ENCODE data around the gene DNA2.
"Not testable (repeated sequence)": the region's sequence is repeated elsewhere in the genome, so short reads cannot be mapped to it uniquely, and the experiment has no call there.

DNA2 gene, protein sequence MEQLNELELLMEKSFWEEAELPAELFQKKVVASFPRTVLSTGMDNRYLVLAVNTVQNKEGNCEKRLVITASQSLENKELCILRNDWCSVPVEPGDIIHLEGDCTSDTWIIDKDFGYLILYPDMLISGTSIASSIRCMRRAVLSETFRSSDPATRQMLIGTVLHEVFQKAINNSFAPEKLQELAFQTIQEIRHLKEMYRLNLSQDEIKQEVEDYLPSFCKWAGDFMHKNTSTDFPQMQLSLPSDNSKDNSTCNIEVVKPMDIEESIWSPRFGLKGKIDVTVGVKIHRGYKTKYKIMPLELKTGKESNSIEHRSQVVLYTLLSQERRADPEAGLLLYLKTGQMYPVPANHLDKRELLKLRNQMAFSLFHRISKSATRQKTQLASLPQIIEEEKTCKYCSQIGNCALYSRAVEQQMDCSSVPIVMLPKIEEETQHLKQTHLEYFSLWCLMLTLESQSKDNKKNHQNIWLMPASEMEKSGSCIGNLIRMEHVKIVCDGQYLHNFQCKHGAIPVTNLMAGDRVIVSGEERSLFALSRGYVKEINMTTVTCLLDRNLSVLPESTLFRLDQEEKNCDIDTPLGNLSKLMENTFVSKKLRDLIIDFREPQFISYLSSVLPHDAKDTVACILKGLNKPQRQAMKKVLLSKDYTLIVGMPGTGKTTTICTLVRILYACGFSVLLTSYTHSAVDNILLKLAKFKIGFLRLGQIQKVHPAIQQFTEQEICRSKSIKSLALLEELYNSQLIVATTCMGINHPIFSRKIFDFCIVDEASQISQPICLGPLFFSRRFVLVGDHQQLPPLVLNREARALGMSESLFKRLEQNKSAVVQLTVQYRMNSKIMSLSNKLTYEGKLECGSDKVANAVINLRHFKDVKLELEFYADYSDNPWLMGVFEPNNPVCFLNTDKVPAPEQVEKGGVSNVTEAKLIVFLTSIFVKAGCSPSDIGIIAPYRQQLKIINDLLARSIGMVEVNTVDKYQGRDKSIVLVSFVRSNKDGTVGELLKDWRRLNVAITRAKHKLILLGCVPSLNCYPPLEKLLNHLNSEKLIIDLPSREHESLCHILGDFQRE

DNA sequence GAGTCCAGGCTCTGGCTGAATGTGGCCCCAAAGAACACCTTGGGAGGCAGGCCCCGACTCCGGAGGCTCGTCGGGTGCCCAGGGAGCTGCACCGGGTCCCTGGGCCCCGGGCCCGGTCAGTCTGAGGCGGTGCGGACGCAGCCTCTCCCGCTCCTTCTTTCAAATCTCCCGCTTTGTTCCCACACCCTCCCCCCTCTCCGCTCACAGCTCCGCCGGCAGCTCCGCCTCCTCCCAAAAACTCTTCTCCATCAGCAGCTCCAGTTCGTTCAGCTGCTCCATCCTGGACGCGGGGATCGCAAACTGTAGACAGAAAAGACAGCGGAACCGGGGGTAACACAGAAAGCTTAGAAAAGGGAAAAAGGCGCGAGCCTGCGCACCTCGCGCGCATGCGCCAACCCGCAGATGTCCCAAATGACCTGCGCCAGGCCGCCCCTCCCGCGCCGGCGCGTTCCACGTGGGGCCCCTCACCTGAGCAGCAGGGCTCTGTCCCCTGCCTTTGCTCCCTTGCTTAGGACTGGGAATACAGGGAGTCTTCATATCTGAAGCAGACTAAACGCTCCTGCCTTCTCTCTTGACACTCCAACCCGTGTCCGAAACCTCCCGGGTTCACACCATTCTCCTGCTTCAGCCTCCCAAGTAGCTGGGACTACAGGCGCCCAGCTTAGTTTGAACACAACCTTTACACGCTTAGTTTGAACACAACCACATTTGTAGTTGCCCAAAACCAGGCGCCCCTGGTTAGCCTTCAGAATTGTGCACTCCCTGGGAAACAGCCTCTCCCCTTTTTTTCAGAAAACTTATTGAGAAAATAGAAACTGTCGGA, at the start of gene DNA2:
DNA2 (minus strand) TSS at position 388 of the 823 bp plus-strand sequence; CDS start at position 279, 109 bp downstream.
- DNase-seq = peak; percentile 76

DNA sequence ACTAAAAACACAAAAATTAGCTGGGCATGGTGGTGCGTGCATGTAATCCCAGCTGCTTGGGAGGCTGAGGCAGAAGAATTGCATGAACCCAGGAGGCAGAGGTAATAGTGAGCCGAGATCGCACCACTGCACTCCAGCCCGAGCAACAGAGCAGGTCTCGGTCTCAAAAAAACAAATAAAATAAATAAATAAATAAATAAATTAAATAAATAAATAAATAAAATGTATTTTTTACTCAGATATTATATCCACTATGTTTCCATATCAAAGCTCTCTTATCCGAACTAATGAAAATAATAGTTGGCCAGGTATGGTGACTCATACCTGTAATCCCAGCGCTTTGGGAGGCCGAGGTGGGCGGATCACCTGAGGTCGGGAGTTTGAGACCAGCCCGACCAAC, 46.8 kb upstream of the DNA2 start:
- DNase-seq = not testable (repeated sequence)

DNA sequence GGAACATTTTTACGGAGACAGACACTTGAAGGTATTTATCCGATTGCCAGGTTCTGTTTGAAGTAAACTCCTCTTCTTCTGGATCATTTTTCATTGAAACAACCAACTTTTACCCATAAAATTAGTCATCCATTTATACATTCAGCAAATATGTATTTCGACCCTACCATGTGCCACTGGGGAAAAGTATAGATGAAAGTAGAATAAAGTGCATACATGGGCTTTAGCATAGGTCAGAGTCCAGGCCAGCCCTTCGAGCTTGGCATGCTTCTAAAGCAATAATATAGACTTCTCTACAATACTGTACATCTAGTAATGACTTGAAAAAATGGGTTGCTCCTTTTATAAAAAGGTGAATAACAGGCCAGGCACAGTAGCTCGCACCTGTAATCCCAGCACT, 45.4 kb upstream of the DNA2 start:
- no peak for DNase-seq

DNA sequence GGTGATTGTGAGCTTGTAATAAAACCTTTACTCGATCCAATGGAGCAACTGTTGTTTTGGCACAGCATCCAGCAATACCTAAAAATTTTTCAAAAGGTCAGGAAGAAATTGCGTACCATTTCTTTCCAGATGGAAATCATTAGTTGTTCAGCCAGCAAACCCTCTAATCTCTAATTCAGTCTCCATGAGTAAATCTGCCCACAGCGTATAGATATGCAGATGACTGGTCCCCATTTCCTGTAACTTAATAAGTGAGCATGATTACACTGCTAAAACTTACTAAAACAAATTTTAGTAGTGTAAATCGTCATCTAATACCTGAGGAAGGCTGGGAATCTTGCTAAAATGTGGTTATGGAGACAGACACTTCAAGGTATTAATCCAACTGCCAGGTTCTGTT, 45.0 kb upstream of the DNA2 start:
- no peak for DNase-seq

DNA sequence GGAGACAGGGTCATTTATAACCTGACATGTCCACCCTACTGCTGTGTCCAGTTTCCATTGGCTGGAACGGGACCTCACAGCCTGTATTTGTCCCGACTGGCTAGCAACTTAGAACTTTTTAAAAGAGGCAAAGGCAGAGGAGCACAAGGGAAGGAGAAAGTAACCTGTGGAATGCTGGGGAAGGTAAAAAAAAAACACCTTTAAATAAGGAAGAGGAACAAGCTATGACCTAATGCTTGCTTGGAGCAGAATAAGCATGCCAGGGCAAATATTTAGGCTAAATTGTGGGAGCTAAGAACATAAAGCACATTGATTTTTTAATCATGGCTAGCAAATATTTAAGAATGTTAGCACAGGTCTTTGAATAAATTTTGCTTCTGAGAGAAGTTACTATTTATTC, 44.4 kb upstream of the DNA2 start:
- DNase-seq = not testable (repeated sequence)

DNA sequence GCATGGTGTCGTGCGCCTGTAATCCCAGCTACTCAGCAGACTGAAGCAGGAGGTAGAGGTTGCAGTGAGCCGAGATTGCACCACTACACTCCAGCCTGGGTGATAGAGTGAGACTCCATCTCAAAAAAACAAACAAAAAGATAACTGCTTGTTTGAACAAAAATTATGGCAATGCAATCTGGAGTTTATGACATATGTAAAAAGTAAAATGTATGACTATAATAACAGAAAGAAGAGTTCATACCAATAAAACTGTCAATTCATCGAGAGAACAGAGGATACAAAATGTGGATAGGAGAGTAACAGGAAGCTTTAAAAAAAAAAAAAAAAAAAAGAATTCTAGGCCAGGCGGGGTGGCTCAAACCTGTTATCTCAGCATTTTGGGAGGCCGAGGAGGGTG, 36.3 kb upstream of the DNA2 start:
- DNase-seq = no peak

DNA sequence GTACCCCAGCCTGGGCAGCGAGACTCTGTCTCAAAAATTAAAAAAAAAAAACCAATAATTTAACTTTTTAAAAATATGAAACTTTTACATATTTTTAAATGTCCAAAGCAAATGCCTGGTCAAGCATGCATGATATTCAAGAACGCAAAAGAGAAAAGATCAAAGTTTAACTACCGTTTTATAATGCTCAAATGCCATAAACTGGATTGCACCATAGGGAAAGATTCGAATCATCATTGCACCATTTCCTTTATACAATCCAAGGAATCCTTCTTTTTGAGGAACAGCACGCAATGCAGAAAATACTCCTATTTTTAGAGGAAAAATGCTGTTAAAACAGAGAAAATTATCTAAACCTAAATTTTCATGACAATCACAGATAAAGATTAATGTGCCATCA, 34.6 kb upstream of the DNA2 start:
- DNase-seq = no peak

DNA sequence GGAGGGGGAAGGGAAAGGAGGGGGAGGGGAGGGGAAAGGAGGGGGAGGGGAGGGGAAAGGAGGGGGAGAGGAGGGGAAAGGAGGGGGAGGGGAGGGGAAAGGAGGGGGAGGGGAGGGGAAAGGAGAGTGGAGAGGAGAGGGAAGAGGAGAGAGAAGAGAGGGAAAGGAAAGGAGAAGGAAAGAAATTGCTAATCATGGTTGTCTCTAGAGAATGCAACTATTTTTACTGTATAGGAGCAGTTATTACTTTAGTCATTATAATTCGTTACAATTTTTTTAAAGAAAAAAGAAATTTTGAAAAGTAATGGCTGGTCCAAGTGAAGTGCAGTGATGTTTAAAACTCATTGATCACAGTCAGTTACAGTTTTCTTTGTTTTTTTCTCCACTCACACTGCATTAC, 31.1 kb upstream of the DNA2 start:
- no peak for DNase-seq

DNA sequence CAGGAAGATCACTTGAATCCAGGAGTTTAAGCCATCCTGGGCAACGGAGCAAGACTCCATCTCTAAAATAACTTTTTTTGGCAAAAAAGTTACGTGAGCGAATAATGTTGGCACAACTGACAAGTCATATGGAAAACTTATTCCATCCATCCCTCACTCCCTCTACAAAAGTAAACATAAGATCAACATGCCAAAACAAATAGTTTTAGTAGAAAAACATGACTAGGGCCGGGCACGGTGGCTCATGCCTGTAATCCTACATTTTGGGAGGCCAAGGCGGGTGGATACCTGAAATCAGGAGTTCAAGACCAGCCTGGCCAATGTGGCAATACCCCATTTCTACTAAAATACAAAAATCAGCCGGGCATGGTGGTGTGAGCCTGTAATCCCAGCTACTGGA, 29.9 kb upstream of the DNA2 start:
- DNase-seq = no peak

DNA sequence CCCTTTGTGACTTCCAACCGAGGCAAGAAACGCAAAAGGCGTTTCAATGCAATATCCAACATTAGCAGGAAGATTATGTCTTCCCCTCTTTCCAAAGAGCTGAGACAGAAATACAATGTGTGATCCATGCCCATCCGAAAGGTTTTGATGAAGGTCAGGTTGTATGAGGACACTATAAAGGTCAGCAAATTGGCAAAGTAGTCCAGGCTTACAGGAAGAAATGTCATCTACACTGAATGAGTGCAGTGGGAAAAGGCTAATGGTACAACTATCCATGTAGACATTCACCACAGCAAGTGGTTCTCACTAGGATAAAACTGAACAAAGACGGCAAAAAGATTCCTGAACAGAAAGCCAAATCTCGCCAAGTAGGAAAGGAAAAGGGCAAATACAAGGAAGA, 27.8 kb upstream of the DNA2 start:
- DNase-seq = no peak

DNA sequence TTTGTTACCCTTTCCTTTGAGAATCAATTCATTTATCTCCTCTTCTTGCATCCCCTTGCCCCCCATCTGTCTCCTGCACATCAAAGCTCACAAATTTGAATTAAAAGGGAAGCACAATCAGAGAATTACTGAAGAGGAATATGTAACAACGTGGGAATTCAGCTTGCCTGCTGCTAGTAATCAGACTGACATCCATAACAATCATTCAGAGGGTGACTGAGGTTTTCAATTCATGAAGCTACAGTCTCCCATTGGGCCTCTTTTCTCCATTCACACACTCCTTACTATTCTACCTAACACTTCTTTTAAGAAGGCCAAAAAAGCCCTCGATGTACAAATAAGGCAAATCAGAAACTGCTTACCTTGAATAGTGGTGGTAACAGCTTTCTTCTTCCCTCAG, 24.3 kb upstream of the DNA2 start:
- no peak for DNase-seq

DNA sequence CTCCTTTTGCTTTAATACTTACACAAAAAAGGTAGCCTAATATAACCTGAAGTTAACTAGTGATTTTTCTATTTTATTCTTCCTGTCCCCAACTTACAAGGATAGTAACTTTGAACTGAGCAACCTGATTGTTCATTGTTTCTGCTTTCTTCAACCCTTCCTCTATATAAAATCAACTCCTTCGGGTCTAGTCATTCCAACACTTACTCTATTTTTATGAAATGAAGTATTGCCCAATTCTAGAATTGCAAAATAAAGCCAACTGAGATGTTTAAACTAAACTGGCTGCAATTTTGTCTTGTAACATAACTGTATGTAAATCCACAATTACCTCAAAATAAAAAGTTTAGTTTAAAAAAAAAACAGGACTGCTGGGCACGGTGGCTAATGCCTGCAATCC, 20.3 kb upstream of the DNA2 start:
- DNase-seq = no peak

DNA sequence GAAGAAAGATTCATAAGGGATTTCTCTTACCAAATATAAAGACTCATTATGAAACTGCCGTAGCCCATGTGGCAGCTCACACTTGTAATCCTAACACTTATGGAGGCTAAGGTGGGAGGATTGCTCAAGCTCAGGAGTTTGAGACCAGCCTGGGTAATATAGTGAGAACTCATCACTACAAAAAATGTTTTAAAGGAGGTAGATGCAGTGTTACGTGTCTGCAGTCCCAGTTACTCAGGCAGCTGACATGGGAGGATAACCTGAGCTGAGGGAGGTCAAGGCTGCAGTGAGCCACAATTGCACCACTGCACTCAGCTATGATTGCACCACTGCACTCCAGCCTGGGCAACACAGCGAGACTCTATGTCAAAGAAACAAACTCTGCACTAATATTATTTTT, 18.1 kb upstream of the DNA2 start:
- DNase-seq = no peak

DNA sequence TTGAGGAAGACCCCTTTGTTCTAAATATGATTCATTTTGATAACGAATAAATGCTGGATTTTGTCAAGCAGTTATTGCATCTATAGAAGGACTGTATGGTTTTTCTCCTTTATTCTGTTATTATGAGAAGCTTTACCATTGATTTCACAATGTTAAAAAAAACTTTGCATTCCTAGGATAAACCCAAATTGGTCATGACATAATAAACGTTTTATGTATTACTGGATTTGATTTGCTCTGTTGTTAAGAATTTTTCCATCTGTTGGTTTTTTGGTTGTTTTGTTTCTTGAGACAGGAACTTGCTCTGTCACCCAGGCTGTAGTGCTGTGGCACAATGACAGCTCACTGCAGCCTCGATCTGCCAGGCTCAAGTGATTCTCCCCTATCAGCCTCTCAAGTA, 2.2 kb upstream of the DNA2 start:
- no peak for DNase-seq

DNA sequence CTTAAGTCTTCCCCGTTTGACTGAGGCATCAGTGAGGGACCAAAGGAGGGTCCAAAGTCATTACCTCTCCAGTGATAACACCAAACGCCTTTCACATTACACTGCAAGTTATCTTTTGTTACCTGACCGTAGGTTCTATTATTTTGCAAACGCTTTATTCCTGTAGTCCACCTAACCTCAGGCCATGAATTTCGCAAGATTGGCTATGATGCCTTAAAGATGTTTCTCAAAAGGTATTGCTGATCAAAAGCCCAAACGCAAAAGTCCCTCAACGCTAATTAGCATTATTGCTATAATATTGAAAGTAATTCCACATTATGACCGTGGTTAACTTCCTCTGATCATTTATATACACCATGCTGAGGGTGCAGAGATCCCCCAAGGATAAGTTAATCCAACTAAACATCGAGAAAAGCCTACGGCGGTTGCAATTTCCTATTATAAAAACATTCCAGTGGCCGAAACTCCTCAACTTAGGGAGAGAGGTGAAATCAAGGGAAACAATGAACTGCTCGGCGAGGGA, 649 bp downstream of the DNA2 start:
- DNase-seq = no peak

DNA sequence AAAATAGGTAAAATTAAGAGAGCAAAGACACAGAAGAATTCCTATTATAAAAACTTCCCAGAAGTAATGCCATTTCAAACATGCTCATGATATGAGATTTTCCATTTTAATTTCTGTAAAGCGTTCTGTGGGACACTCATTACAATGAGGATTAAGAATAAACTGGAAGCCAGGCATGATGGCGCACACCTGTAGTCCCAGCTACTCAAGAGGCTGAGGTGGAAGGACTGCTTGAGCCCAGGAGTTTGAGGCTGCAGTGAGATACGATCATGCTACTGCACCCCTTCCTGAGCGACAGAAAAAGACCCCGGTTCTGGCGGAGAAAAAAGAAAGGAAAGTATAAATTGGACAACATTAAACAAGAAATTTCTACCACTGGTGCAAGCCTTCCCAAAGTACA, 1.5 kb downstream of the DNA2 start:
- no peak for DNase-seq

DNA sequence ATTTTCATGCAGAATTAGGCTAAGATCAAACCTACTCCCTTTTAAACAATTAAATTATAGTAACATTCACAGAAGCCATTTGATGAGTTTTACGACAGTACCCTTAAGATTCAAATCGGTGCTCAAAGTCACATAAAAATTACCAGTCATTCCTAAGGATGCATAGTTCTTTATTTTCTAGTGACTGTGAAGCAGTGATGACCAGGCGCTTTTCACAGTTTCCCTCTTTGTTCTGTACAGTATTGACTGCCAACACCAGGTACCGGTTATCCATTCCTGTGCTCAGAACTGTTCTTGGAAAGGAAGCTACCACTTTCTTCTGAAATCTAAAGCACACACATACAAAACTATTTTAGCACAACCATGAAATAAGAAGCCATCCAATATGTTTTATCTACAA, 1.9 kb downstream of the DNA2 start:
- DNase-seq = no peak

DNA sequence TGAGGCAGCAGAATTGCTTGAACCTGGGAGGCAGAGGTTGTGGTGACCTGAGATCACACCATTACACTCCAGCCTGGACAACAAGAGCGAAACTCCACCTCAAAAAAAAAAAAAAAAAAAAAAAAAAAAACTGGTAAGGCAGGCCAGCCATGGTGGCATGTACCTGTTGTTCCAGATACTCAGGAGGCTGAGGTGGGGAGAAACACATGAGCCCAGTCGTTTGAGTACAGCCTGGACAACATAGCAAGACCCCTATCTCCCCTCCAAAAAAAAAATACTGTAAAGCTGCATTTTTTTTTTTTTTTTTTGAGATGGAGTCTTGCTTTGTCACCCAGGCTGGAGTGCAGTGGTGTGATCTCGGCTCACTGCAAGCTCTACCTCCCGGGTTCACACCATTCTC, 7.0 kb downstream of the DNA2 start:
- not testable (repeated sequence) for DNase-seq

DNA sequence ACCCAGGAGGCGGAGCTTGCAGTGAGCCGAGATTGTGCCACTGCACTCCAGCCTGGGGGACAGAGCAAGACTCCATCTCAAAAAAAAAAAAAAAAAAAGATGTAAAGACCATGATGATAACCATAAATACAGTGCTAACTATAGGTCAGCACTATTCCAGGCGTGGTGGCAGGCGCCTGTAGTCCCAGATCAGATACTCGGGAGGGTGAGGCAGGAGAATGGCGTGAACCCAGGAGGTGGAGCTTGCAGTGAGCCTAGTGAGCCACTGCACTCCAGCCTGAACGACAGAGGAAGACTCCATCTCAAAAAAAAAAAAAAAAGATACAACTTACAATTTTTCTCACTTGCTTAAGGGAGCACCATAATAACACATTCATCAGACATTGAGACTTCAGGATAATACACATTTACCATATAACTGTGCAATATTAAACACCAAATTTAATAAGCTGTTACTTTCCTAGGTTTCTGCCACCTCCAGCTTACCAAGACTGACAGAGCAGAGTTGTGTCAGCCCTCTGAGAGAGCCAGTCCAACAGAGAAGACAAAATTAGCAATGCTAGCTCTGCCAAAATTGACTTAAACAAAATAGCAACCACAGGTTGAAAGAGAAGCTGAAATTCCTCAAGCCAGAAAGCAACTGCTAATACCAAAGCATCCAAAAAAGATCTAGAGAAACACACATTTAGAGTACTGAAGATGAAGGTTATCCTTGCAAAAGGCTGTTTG, 8.2 kb downstream of the DNA2 start:
- DNase-seq = no peak

DNA sequence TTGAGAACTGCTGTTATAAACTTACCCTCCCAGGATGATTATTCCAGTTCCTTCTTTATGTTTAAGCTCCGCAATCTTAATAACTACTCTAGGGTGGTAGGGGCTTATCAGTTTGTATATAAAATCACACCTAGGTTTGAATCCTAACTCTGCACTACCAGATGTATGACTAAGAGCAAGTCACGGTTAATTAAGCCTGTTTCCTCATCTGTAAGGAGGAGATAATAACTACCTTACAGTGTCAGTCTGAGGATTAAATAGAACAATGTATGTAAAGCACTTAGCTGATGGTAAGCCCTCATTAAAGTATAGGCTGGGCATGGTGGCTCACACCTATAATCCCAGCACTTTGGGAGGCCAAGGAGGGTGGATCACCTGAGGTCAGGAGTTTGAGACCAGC, 9.2 kb downstream of the DNA2 start:
- DNase-seq = no peak

DNA sequence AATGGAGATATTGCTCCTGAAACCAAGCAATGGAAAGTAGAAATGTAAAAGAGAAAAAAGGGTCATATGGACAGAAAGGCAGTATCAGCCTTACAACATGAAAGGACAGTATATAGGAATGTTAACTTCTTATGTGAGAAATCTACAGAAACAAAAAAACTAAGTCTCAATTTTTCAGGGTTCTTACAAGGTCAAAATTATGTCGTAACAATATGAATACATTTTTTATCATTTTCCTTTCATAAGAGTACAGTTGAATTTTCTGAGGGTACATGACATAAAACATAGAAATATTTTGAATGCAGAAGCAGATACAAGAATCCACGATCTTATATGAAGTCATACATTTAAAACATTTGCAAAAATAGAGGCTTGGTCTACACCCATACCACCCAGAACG, 10.7 kb downstream of the DNA2 start:
- DNase-seq = no peak

DNA sequence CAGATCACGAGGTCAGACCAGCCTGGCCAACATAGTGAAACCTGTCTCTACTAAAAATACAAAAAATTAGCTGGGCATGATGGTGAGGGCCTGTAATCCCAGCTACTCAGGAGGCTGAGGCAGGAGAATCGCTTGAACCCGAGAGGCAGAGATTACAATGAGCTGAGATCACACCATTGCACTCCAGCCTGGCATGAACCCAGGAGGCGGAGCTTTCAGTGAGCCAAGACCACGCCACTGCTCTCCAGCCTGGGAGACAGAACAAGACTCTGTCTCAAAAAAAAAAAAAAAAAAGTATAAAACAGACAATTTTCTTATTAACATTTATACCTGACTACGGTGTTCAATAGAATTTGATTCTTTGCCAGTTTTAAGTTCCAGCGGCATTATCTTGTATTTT, 22.1 kb downstream of the DNA2 start:
- DNase-seq = not testable (repeated sequence)

All from CD4-positive, alpha-beta T cell treated with Interleukin-17A for 1 hour (primary cell).